ENCODE data around the gene NEURL1. TPM values are rescaled to one million over a fixed set of nuclear protein-coding genes. Genes with fewer than 3 reads are reported as not detected.

Gene NEURL1
- polyA plus RNA-seq, 3 donors = 3.0 to 17.2 (median 3.3) TPM

GRCh38 chr10:103475437-103475836 lies 18.1 kb upstream of the NEURL1 start:
- TF ChIP-seq CTCF (IDR thresholded peaks at IDR 0.05) = no peak

GRCh38 chr10:103476046-103476768 lies 17.3 kb upstream of the NEURL1 start:
- Histone ChIP-seq H3K4me3 (replicated peaks in 1 of 3; ENCODE audit: low read depth in 2 of 3, low read length in 3 of 3) (no peak overlapping the region), H2AFZ (ENCODE audit: insufficient read depth, low read depth, low read length, poor library complexity, severe bottlenecking) (peak overlapping the region; percentile 21), H3K9me3 (replicated peaks in 1 of 2; ENCODE audit: control insufficient read depth in 1 of 2, insufficient read depth in 1 of 2, low read length in 2 of 2) (no peaks in the 10 kb centered on the region), H3K27me3 (ENCODE audit: control insufficient read depth in 2 of 2, insufficient read depth in 2 of 2, low read length in 2 of 2) (no peaks in the 10 kb centered on the region), H3K9ac (ENCODE audit: insufficient read depth, low read length, poor library complexity, severe bottlenecking) (no peak overlapping the region), H3K27ac (ENCODE audit: low read depth in 1 of 2, low read length in 2 of 2) (no peak overlapping the region), H3K4me1 (ENCODE audit: control insufficient read depth in 1 of 2, insufficient read depth in 2 of 2, low read length in 2 of 2) (peaks cover 34 to 45% of the 10 kb centered on the region in 2 donors), H3K79me2 (ENCODE audit: insufficient read depth, low read length) (no peaks in the 10 kb centered on the region), H4K20me1 (ENCODE audit: insufficient read depth, low read length) (no peaks in the 10 kb centered on the region), H3K4me2 (replicated peaks; ENCODE audit: extremely low read depth, low read length, poor library complexity, severe bottlenecking) (no peak overlapping the region), H3K36me3 (replicated peaks in 1 of 2; ENCODE audit: control insufficient read depth in 1 of 2, insufficient read depth in 2 of 2, low read length in 2 of 2) (no peaks in the 10 kb centered on the region)
- peak in 2 of 3 donors; percentile 14 to 51 for DNase-seq
- Mint-ChIP-seq H3K4me3 (no peak overlapping the region), H3K9me3 (peaks cover 0 to 2% (median 0%) of the 10 kb centered on the region in 7 donors), H3K4me1 (peaks cover 26% of the 10 kb centered on the region), H3K36me3 (peaks cover 0 to 2% of the 10 kb centered on the region in 2 donors), H3K27ac (peak overlapping the region in 1 of 7 donors; percentile 14), H3K27me3 (ENCODE audit: low read depth in 3 of 3) (peaks cover 0 to 3% (median 0%) of the 10 kb centered on the region in 3 donors)
- peak; percentile 25 for TF ChIP-seq CTCF (IDR thresholded peaks at IDR 0.05)
- intact Hi-C loops (cut with micrococcal nuclease) = no loop called here
- 61% methylated on average over 8 of the region's 11 CpGs for WGBS (ENCODE audit: insufficient coverage)

More at GRCh38 chr10:103475437-103475836, 18.1 kb upstream of the NEURL1 start:
- Histone ChIP-seq H3K4me1 (ENCODE audit: control insufficient read depth in 1 of 2, insufficient read depth in 2 of 2, low read length in 2 of 2) (peaks cover 42 to 52% of the 10 kb centered on the region in 2 donors), H3K27ac (ENCODE audit: low read depth in 1 of 2, low read length in 2 of 2) (no peak overlapping the region), H3K27me3 (ENCODE audit: control insufficient read depth in 2 of 2, insufficient read depth in 2 of 2, low read length in 2 of 2) (no peaks in the 10 kb centered on the region), H3K4me2 (replicated peaks; ENCODE audit: extremely low read depth, low read length, poor library complexity, severe bottlenecking) (no peak overlapping the region), H3K36me3 (replicated peaks in 1 of 2; ENCODE audit: control insufficient read depth in 1 of 2, insufficient read depth in 2 of 2, low read length in 2 of 2) (no peaks in the 10 kb centered on the region), H4K20me1 (ENCODE audit: insufficient read depth, low read length) (no peaks in the 10 kb centered on the region), H3K9ac (ENCODE audit: insufficient read depth, low read length, poor library complexity, severe bottlenecking) (no peak overlapping the region), H3K4me3 (replicated peaks in 1 of 3; ENCODE audit: low read depth in 2 of 3, low read length in 3 of 3) (no peak overlapping the region), H3K9me3 (replicated peaks in 1 of 2; ENCODE audit: control insufficient read depth in 1 of 2, insufficient read depth in 1 of 2, low read length in 2 of 2) (no peaks in the 10 kb centered on the region), H3K79me2 (ENCODE audit: insufficient read depth, low read length) (no peaks in the 10 kb centered on the region), H2AFZ (ENCODE audit: insufficient read depth, low read depth, low read length, poor library complexity, severe bottlenecking) (no peak overlapping the region)
- Mint-ChIP-seq H3K36me3 (peaks cover 0 to 3% of the 10 kb centered on the region in 2 donors), H3K27ac (no peak overlapping the region), H3K4me3 (no peak overlapping the region), H3K9me3 (peaks cover 0 to 7% (median 4%) of the 10 kb centered on the region in 7 donors), H3K27me3 (ENCODE audit: low read depth in 3 of 3) (peaks cover 0 to 7% (median 0%) of the 10 kb centered on the region in 3 donors), H3K4me1 (peaks cover 33% of the 10 kb centered on the region)
- intact Hi-C loops (cut with micrococcal nuclease) = no loop called here
- WGBS (ENCODE audit: insufficient coverage) = 85% methylated on average over 4 of the region's 4 CpGs
- no peak for DNase-seq
